IMR-90 (cell line): ENCODE data around the gene CAPN3. TPM values are rescaled to one million over a fixed set of nuclear protein-coding genes. Genes with fewer than 3 reads are reported as not detected.

Source experiments
- ATAC-seq: fragments of 200-7000 bp; cut with Tn5 transposase; 2 replicates; pipeline ENCODE4 v1.9.1; 2020; ENCODE audit warnings: low read depth, mild to moderate bottlenecking, moderate library complexity
- BruUV-seq: library from RNA; stranded (reverse); fragments of 400-500 nt; replicated peaks from 2 replicates; lab custom pipeline; 2021; lab: Mats Ljungman, UMichigan
- CTCF ChIA-PET: fragments of 300-600 bp; formaldehyde crosslinking; extraction: SDS; loops from one replicate; lab custom pipeline; 2021; ENCODE audit warnings: antibody characterized with exemption; lab: Yijun Ruan, JAX
- POLR2A ChIA-PET: fragments of 300-600 bp; sonication (Branson Sonifier 250); formaldehyde crosslinking; loops from one replicate; lab custom pipeline; 2022; ENCODE audit warnings: antibody characterized with exemption; ENCODE audit not compliant: unreplicated experiment; lab: Charles Lee
- DNase-seq: peaks from one replicate; pipeline ENCODE4 v3.0.0; 2013
- H2AFZ ChIP-seq: replicated peaks from 2 replicates; pipeline ENCODE3; 2013; ENCODE audit warnings: low read length, mild to moderate bottlenecking; ENCODE audit not compliant: poor library complexity
- H2AK5ac ChIP-seq: 2 replicates; pipeline ENCODE4 v1.6.1; 2013; ENCODE audit warnings: low read depth, low read length, inconsistent platforms
- H2AK9ac ChIP-seq: replicated peaks from 2 replicates; pipeline ENCODE3; 2013; ENCODE audit warnings: mild to moderate bottlenecking, low read depth, low read length, moderate library complexity; ENCODE audit not compliant: poor library complexity
- H2BK120ac ChIP-seq: 2 replicates; pipeline ENCODE4 v1.6.1; 2013; ENCODE audit warnings: low read depth, low read length, inconsistent platforms
- H2BK15ac ChIP-seq: 3 replicates; pipeline ENCODE4 v1.6.1; 2013; ENCODE audit warnings: low read depth, low read length, inconsistent platforms
- H2BK20ac ChIP-seq: 2 replicates; pipeline ENCODE4 v1.6.1; 2013; ENCODE audit warnings: low read depth, mild to moderate bottlenecking, inconsistent platforms, low read length, moderate library complexity
- H2BK5ac ChIP-seq: 2 replicates; pipeline ENCODE4 v1.6.1; 2013; ENCODE audit warnings: mild to moderate bottlenecking, low read depth, low read length, inconsistent platforms; ENCODE audit not compliant: poor library complexity, severe bottlenecking
- H3K14ac ChIP-seq: replicated peaks from 2 replicates; pipeline ENCODE4 v1.6.1; 2013; ENCODE audit warnings: low read depth, low read length, inconsistent platforms
- H3K18ac ChIP-seq: 2 replicates; pipeline ENCODE4 v1.6.1; 2013; ENCODE audit warnings: low read depth, low read length, control low read depth
- H3K23ac ChIP-seq: 2 replicates; pipeline ENCODE4 v1.6.1; 2013; ENCODE audit warnings: low read depth, low read length, inconsistent platforms
- H3K27ac ChIP-seq: 2 replicates; pipeline ENCODE4 v1.5.1; 2013; ENCODE audit warnings: mild to moderate bottlenecking, control low read depth, low read length; ENCODE audit not compliant: insufficient read depth
- H3K27me3 ChIP-seq: 2 replicates; pipeline ENCODE4 v1.6.1; 2013; ENCODE audit warnings: low read length; ENCODE audit not compliant: control insufficient read depth, insufficient read depth
- H3K36me3 ChIP-seq: 2 replicates; pipeline ENCODE4 v1.6.1; 2013; ENCODE audit warnings: low read length, mixed read lengths; ENCODE audit not compliant: control insufficient read depth, insufficient read depth
- H3K4ac ChIP-seq: 2 replicates; pipeline ENCODE4 v1.6.1; 2013; ENCODE audit warnings: low read depth, low read length, inconsistent platforms
- H3K4me1 ChIP-seq: 2 replicates; pipeline ENCODE4 v1.6.1; 2013; ENCODE audit warnings: low read length, mixed read lengths; ENCODE audit not compliant: control insufficient read depth, insufficient read depth
- H3K4me2 ChIP-seq: 2 replicates; pipeline ENCODE4 v1.6.1; 2013; ENCODE audit warnings: low read depth, mild to moderate bottlenecking, control low read depth, low read length, moderate library complexity
- H3K4me3 ChIP-seq: 2 replicates; pipeline ENCODE4 v1.5.1; 2013; ENCODE audit warnings: low read depth, mild to moderate bottlenecking, control low read depth, low read length, moderate library complexity; ENCODE audit not compliant: insufficient read depth
- H3K56ac ChIP-seq: 2 replicates; pipeline ENCODE4 v1.6.1; 2013; ENCODE audit warnings: low read length, inconsistent platforms; ENCODE audit not compliant: insufficient read depth; ENCODE audit errors: extremely low read depth
- H3K79me1 ChIP-seq, 2 experiments: 2 replicates each; pipeline ENCODE4 v1.6.1; 2013; ENCODE audit warnings: low read length in 2 of 2, inconsistent platforms in 1 of 2, low read depth in 1 of 2
- H3K9ac ChIP-seq: 2 replicates; pipeline ENCODE4 v1.6.1; 2013; ENCODE audit warnings: low read depth, low read length, control low read depth
- H3K9me1 ChIP-seq: 2 replicates; pipeline ENCODE4 v1.6.1; 2013; ENCODE audit warnings: low read length, inconsistent platforms; ENCODE audit not compliant: insufficient read depth
- H3K9me3 ChIP-seq: 2 replicates; pipeline ENCODE4 v1.6.1; 2013; ENCODE audit warnings: low read length; ENCODE audit not compliant: control insufficient read depth, insufficient read depth
- H4K20me1 ChIP-seq: 2 replicates; pipeline ENCODE4 v1.6.1; 2013; ENCODE audit warnings: low read length, inconsistent platforms; ENCODE audit not compliant: insufficient read depth
- H4K5ac ChIP-seq: 2 replicates; pipeline ENCODE4 v1.6.1; 2013; ENCODE audit warnings: mild to moderate bottlenecking, low read depth, low read length, control low read depth
- H4K8ac ChIP-seq, 2 experiments: 2 replicates each; pipeline ENCODE4 v1.6.1; 2013; ENCODE audit warnings: low read depth in 2 of 2, low read length in 2 of 2, control low read depth in 1 of 2, inconsistent platforms in 1 of 2
- H4K91ac ChIP-seq: 2 replicates; pipeline ENCODE4 v1.6.1; 2013; ENCODE audit warnings: low read depth, low read length, inconsistent platforms; ENCODE audit not compliant: insufficient read depth
- CEBPB ChIP-seq: IDR thresholded peaks from 2 replicates; pipeline ENCODE4 v1.6.1; 2012; ENCODE audit warnings: low read depth, low read length, improper control_type of control experiment
- CHD1 ChIP-seq: IDR thresholded peaks from 2 replicates; pipeline ENCODE4 v1.6.1; 2012; ENCODE audit warnings: low read depth, low read length, improper control_type of control experiment
- FOS ChIP-seq: fragments of 150-350 bp; IDR thresholded peaks from 2 replicates; pipeline ENCODE4 v1.6.1; 2016; ENCODE audit warnings: low read depth, low read length
- MAFK ChIP-seq: IDR thresholded peaks from 2 replicates; pipeline ENCODE4 v1.6.1; 2012; ENCODE audit warnings: low read depth, low read length, improper control_type of control experiment
- MAZ ChIP-seq: IDR thresholded peaks from 2 replicates; pipeline ENCODE4 v1.6.1; 2012; ENCODE audit warnings: low read depth, mild to moderate bottlenecking, low read length, improper control_type of control experiment, moderate library complexity, borderline replicate concordance
- MXI1 ChIP-seq: IDR thresholded peaks from 2 replicates; pipeline ENCODE4 v1.6.1; 2012; ENCODE audit warnings: low read depth, mild to moderate bottlenecking, low read length, moderate library complexity, borderline replicate concordance
- NFE2L2 ChIP-seq: fragments of 150-350 bp; IDR thresholded peaks from 2 replicates; pipeline ENCODE4 v1.6.1; 2016; ENCODE audit warnings: low read depth, mild to moderate bottlenecking, low read length
- POLR2A ChIP-seq: IDR thresholded peaks from 2 replicates; pipeline ENCODE4 v1.6.1; 2012; ENCODE audit warnings: mild to moderate bottlenecking, low read depth, low read length
- RAD21 ChIP-seq: IDR thresholded peaks from 2 replicates; pipeline ENCODE4 v1.6.1; 2012; ENCODE audit warnings: low read length, improper control_type of control experiment
- RCOR1 ChIP-seq: IDR thresholded peaks from 2 replicates; pipeline ENCODE4 v1.6.1; 2012; ENCODE audit warnings: mild to moderate bottlenecking, low read length, improper control_type of control experiment; ENCODE audit not compliant: insufficient replicate concordance
- RFX5 ChIP-seq: IDR thresholded peaks from 2 replicates; pipeline ENCODE4 v1.8.0; 2012; ENCODE audit warnings: low read depth, mild to moderate bottlenecking, low read length, moderate library complexity
- SMC3 ChIP-seq: fragments of 150-350 bp; IDR thresholded peaks from 2 replicates; pipeline ENCODE4 v1.6.1; 2016; ENCODE audit warnings: low read depth, mild to moderate bottlenecking, antibody characterized with exemption, low read length, moderate library complexity
- WGBS, 2 experiments: methylation state at CpG; one replicate each; pipeline versions ENCODE4 v1.1.5 to v1.1.7; 2013; ENCODE audit warnings: missing lambda C conversion rate in 2 of 2; ENCODE audit not compliant: insufficient read length in 1 of 2; ENCODE audit errors: extremely low coverage in 2 of 2; 5-methylcytosine and 5-hydroxymethylcytosine counted together
- dilution Hi-C: fragments of 300-500 bp; cut with HindIII; formaldehyde crosslinking; loops from one replicate; pipeline ENCODE4 v1.14.3; 2018; ENCODE audit warnings: low sequenced_read_pairs; ENCODE audit not compliant: unreplicated experiment
- in situ Hi-C: fragments of 300-500 bp; cut with MboI; formaldehyde crosslinking; loops from 3 replicates; pipeline ENCODE4 v1.14.3; 2019; ENCODE audit warnings: low sequenced_read_pairs, inconsistent platforms, mixed read lengths
- intact Hi-C: fragments of 100-400 bp; cut with micrococcal nuclease; formaldehyde crosslinking; loops from 2 replicates; pipeline ENCODE4 v1.10.0; 2022
- polyA plus RNA-seq, 3 experiments: library from polyadenylated mRNA; depleted of rRNA; stranded (reverse); fragments of >200 nt; gene quantifications; 2 replicates each; pipeline ENCODE4 v1.2.3, GENCODE V29; 2012; ENCODE audit warnings: low replicate concordance in 1 of 3
- total RNA-seq: library from RNA; depleted of rRNA; stranded (reverse); fragments of >200 nt; gene quantifications from 2 replicates; pipeline ENCODE4 v1.2.3, GENCODE V29; 2012
- TF ChIP-seq, protein P1 (sequence below): fragments of 150-350 bp; IDR thresholded peaks from 2 replicates; pipeline ENCODE4 v1.6.1; 2017; ENCODE audit warnings: mild to moderate bottlenecking, antibody characterized with exemption, low read length, low read depth
- TF ChIP-seq, protein P2 (sequence below): fragments of 150-350 bp; IDR thresholded peaks from 2 replicates; pipeline ENCODE4 v1.6.1; 2016; ENCODE audit warnings: low read depth, mild to moderate bottlenecking, low read length, moderate library complexity, borderline replicate concordance

The CAPN3 gene
- total and polyA plus RNA-seq, 2 of the 4 experiments (the other 2 are of a cell fraction): 1.1 to 1.4 TPM

DNA sequence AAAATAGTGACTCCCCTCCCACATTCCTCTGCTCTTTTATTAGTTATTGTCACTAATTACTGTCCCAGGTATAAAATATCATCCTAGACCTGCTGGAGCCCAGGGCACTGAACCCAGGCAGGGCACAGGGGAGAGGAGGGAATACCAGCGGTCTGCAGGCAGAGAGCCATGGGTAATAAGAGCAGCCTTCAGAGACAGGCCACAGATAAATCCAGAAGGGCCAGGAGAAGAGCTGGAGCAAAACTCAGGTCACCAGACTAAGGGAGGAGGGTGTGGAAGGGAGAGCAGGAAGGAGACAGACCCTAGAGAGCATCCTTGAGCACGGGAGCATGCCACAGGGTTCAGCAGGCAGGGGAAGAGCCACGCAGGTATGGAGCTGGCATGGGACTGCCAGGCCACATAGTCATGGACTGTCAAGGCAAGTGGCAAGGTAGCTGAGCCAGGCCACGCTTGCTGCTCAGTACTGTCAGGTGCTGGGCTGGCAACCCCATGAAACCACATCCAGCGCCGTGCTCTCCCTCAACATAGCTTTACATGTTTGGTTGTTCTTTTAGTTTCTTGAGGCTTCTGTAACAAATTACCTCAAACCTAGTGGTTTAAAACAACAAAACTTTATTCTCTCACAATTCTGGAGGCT, 15.6 kb upstream of the CAPN3 start:
- Histone ChIP-seq H4K8ac (no peak overlapping the region), H3K79me1 (0 out of 4 replicates have a peak, but pooled peaks cover 0 to 5% of the 10 kb centered on the region in 2 experiments), H2BK120ac (no peak overlapping the region; the same call in 1 of the 2 replicates), H3K18ac (no peak overlapping the region), H3K4me1 (peaks cover 10% of the 10 kb centered on the region), H3K9me3 (no peaks in the 10 kb centered on the region), H3K14ac (no peak overlapping the region), H2AFZ (peak overlapping the region; percentile 16), H3K56ac (no peak overlapping the region), H2BK20ac (peak overlapping the region; percentile 34; the same call in 1 of the 2 replicates), H2BK15ac (peak overlapping the region; percentile 10; the same call in 1 of the 3 replicates), H2AK5ac (0 out of 2 replicates have a peak overlapping the region, but pooled peaks have one; percentile 49), H4K5ac (no peak overlapping the region), H3K4me2 (no peak overlapping the region), H3K27me3 (no peaks in the 10 kb centered on the region), H3K4me3 (no peak overlapping the region), H3K4ac (0 out of 2 replicates have a peak overlapping the region, but pooled peaks have one; percentile 17), H3K23ac (no peak overlapping the region), H4K20me1 (no peaks in the 10 kb centered on the region), H2BK5ac (no peak overlapping the region), H3K36me3 (no peaks in the 10 kb centered on the region), H4K91ac (no peak overlapping the region), H2AK9ac (no peak overlapping the region), H3K27ac (no peak overlapping the region), H3K9me1 (peaks cover 11% of the 10 kb centered on the region), H3K9ac (no peak overlapping the region)
- in situ Hi-C loops (no loop called here), dilution Hi-C loops (no loop called here), intact Hi-C loops (no loop called here)
- no peak for ATAC-seq
- 93% methylated on average over 2 of the region's 6 CpGs; no CpG with 5 or more reads in 1 of the 2 experiments for WGBS, 2 experiments
- no peak for DNase-seq
- CTCF ChIA-PET: no interaction called here
- POLR2A ChIA-PET: no interaction called here
- BruUV-seq: no TSS peak
- TF ChIP-seq MAFK (no peak), MXI1 (no peak), POLR2A (no peak), CHD1 (no peak), FOS (no peak), RCOR1 (no peak), CEBPB (no peak), MAZ (no peak), RFX5 (no peak), SMC3 (no peak), NFE2L2 (no peak), RAD21 (no peak)
- TF ChIP-seq, protein P1, sequence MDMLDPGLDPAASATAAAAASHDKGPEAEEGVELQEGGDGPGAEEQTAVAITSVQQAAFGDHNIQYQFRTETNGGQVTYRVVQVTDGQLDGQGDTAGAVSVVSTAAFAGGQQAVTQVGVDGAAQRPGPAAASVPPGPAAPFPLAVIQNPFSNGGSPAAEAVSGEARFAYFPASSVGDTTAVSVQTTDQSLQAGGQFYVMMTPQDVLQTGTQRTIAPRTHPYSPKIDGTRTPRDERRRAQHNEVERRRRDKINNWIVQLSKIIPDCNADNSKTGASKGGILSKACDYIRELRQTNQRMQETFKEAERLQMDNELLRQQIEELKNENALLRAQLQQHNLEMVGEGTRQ: no peak
- TF ChIP-seq, protein P2, sequence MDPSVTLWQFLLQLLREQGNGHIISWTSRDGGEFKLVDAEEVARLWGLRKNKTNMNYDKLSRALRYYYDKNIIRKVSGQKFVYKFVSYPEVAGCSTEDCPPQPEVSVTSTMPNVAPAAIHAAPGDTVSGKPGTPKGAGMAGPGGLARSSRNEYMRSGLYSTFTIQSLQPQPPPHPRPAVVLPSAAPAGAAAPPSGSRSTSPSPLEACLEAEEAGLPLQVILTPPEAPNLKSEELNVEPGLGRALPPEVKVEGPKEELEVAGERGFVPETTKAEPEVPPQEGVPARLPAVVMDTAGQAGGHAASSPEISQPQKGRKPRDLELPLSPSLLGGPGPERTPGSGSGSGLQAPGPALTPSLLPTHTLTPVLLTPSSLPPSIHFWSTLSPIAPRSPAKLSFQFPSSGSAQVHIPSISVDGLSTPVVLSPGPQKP: no peak
